Measurements from ENCODE around the gene SNAPC4.

DNA sequence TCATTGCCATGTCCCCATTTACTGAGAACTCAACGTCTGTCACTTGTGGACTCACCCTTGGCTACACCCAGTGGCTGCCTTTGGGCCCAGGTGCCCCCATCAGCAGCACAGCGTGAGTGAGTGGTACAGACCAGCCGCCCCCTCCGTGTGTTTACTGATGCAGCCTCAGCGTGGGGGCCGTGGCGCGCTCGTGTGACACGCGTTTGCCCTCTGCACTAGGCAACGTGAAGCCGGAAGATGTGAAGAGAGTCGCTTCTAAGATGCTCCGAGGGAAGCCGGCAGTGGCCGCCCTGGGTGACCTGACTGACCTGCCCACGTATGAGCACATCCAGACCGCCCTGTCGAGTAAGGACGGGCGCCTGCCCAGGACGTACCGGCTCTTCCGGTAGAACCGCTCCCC is 22.9 kb upstream of the SNAPC4 start:
- no peak for TF ChIP-seq POLR2A (IDR thresholded peaks at IDR 0.05)
- TF ChIP-seq, protein P1, sequence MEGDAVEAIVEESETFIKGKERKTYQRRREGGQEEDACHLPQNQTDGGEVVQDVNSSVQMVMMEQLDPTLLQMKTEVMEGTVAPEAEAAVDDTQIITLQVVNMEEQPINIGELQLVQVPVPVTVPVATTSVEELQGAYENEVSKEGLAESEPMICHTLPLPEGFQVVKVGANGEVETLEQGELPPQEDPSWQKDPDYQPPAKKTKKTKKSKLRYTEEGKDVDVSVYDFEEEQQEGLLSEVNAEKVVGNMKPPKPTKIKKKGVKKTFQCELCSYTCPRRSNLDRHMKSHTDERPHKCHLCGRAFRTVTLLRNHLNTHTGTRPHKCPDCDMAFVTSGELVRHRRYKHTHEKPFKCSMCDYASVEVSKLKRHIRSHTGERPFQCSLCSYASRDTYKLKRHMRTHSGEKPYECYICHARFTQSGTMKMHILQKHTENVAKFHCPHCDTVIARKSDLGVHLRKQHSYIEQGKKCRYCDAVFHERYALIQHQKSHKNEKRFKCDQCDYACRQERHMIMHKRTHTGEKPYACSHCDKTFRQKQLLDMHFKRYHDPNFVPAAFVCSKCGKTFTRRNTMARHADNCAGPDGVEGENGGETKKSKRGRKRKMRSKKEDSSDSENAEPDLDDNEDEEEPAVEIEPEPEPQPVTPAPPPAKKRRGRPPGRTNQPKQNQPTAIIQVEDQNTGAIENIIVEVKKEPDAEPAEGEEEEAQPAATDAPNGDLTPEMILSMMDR (IDR thresholded peaks at IDR 0.05) = no peak
